Skeletal muscle cell (primary cell): Measurements from ENCODE around the gene MYF6.
"Not testable (repeated sequence)": the region's sequence is repeated elsewhere in the genome, so short reads cannot be mapped to it uniquely, and the experiment has no call there.

Experiments
- DNase-seq: peaks from one replicate; pipeline ENCODE4 v3.0.0-alpha.2; 2010; ENCODE audit warnings: low read depth
- H3K4me3 ChIP-seq: 2 replicates; pipeline ENCODE4 v1.5.1; 2011; ENCODE audit warnings: low read depth, mild to moderate bottlenecking, control low read depth, low read length, moderate library complexity

MYF6 gene

GRCh38 chr12:80707126-80707829 lies at the start of gene MYF6:
TSS of gene MYF6 (plus strand) at chr12:80707634. CDS start at chr12:80707720, 86 bp downstream.
- no peak for DNase-seq
- peak within 1 kb of the TSS; percentile 36 for H3K4me3 ChIP-seq

- H3K4me3 ChIP-seq: no peak overlapping the region
- DNase-seq: no peak
Measured at GRCh38 chr12:80659512-80660063, 47.8 kb upstream of the MYF6 start.

DNA sequence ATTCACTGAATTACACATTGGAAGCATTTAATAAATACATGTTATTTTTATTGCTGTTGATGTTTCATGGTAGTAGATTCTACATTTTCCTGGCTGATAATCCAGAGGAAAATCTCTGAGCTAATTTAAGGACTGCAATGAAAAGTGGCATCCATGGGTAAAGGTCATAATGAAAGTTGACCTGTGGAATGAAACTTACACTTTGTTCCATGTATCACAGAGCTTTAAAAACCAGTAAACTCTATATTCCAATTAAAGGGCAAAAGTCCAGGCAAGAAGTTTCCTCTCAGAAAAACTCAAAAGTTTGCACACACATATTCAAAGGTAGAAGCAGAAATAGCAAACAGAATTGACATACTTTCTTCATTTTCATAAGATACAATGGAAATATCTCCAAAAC lies 44.8 kb upstream of the MYF6 start:
- no peak overlapping the region for H3K4me3 ChIP-seq
- DNase-seq: no peak

DNA sequence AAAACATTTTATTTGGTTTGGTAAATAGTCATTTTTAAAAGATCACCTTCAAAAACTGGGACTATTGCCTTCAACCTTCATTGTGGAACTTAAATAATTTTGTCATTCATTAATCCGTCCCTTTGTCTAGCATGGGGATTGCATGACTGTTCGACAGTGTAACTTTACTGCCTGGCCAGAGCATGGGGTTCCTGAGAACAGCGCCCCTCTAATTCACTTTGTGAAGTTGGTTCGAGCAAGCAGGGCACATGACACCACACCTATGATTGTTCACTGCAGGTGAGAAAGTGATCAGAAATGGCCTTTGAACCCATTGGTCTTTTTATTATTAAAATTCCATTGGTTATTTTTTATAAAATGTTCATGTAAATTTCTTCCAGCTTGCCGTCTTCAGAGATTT lies 37.2 kb upstream of the MYF6 start:
- H3K4me3 ChIP-seq: no peak overlapping the region
- no peak for DNase-seq

GRCh38 chr12:80676042-80676636 lies 31.3 kb upstream of the MYF6 start:
- not testable (repeated sequence) for H3K4me3 ChIP-seq, DNase-seq

- no peak overlapping the region for H3K4me3 ChIP-seq
- no peak for DNase-seq
Measured at GRCh38 chr12:80676856-80677255, 30.6 kb upstream of the MYF6 start.

DNA sequence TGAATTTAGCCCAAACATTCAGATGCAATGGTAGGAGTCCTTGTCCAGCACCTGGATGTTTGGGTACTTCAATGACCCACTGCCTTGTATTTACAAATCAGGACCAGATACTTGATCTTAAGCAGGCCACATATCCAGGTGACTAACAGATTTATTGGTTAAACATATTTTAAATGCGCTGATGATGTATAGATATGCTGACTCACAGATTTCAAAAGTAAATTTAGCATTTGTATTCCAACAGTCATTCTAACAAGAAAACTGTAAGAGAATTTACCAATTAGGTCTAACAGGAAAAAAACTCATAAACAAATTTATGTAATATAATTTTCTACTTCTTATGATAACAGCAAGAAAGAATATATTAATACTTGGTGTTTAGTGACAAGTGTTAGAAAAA lies 29.4 kb upstream of the MYF6 start:
- no peak for DNase-seq
- no peak overlapping the region for H3K4me3 ChIP-seq

DNA sequence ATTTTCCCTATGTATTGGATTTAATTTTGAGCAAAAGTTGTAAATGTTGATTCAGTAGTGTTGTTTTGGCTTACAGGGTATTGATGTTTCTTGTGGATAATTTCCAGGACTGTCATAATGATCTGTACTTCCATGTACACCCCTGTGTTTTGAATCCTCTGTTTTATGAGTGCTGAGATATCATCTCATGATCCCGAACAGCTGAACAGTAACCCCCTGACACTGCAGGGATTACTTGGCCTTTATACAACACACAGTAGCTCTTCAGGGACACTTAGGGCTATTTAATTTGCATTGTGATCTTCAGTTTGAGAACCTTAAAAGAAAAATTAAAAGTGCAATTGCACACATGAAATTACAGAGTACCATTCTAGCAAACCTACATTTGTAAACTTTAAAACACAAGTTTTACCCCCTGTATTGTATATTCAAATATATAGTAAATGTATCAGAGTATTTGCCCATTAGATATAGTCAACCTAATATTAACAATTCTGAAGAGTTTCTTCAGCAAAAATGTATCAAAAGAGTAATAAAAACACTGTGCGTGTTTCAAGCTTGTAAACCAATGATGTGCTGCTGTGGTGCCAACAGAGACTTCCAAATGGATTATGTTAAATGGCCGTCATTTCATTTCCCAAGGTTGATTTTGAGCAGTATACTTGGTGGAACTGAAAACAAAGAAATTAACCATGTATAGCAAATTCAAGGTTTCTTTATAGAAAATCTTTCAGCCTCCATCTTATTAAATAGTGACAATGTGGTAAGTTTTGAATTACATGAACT lies 27.9 kb upstream of the MYF6 start:
- no peak for DNase-seq
- no peak overlapping the region for H3K4me3 ChIP-seq

GRCh38 chr12:80681287-80681686 lies 26.1 kb upstream of the MYF6 start:
- H3K4me3 ChIP-seq: no peak overlapping the region
- DNase-seq: no peak

DNA sequence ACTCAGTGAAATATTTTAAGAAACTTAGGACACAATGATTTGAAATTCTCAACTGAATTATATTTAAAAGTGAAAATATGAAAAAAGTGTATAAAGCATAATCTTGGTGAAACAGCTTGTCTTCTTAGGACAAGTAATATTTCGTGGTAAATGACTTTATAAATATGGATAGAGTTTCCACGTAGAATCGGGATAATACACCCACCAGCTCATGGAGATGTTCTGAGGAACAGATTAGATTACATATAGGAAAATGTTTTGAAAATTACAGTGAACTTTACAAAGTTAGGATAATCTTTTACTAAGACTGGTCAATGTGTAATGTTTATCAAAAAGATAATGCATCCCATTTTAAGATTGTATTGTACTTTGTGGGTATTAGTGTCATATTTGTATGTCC lies 25.6 kb upstream of the MYF6 start:
- DNase-seq: no peak
- no peak overlapping the region for H3K4me3 ChIP-seq

- H3K4me3 ChIP-seq: no peak overlapping the region
- DNase-seq: no peak
Measured at GRCh38 chr12:80684077-80684495, 23.3 kb upstream of the MYF6 start.

- H3K4me3 ChIP-seq: no peak overlapping the region
- DNase-seq: no peak
Measured at GRCh38 chr12:80690090-80690489, 17.3 kb upstream of the MYF6 start.

DNA sequence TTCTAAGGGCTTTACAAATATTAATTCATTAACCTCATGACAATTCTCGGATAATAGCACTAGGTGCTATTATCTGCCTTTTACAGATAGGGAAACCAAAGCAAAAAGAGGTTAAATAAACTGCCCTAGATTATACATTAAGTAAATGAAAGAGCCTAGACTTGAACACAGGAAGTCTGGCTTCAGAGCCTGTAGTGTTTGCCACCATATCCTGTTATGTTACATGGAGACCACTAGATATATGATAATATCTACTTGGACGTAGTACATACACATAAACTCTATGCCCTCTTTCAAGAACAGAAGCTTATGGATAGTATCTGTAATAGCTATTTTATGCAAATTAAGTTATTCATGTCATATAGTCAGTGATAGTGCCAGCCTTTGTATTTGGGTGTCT lies 16.9 kb upstream of the MYF6 start:
- no peak for DNase-seq
- H3K4me3 ChIP-seq: no peak overlapping the region

- no peak for DNase-seq
- H3K4me3 ChIP-seq: no peak overlapping the region
Measured at GRCh38 chr12:80692114-80692513, 15.3 kb upstream of the MYF6 start.

GRCh38 chr12:80697270-80697887 lies 10.1 kb upstream of the MYF6 start:
- DNase-seq: no peak
- H3K4me3 ChIP-seq: no peak overlapping the region

DNA sequence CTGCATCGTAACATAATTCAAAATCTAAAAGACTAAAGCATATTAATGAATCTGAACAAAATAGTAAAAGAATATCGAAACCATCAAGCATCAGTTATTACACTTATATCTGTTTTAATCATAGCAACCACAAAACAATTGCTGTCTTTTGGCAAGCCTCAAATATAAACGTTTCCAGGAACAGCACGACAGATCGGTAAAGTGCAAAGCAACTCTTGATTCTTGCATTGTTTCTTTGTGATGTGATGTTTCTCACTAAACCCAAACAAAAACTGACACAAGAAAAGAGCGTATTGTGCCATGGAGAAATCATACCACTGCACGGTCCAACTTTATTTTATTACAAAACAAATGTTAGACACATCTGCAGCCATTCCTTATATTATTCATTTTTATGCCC lies 9.2 kb upstream of the MYF6 start:
- H3K4me3 ChIP-seq: no peak overlapping the region
- DNase-seq: no peak

DNA sequence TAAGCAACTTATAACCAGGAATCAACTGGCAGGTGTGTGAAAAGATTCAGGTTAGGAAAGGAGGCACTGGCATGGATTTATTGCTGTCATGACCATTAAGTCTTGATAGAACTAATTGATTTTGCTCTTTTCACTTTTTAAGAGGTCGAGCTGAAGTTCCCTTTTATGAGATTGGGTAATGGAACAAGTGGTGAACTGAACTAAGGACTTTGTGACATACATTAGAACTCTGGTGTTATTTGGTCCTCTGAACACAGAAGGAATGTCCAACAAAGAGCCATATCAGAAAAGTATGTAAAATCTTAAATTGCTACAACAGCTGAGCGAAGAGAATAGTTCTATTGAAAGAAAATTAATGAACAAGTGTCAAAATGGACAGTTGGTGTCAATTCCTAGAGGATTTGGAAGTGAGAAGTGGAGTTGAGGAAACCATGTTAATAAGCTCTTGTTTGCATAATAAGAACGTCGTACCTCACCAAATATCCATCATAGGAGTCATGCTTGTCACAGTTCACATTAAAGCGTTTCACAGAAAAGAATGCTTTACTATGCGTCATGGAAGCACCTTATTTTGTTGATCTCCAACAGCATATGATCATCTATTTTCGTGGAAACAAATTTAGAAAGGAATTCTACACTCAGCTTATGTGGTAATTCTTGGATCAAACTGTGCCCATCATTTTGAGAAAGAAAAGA lies 8.4 kb upstream of the MYF6 start:
- no peak for DNase-seq
- H3K4me3 ChIP-seq: no peak overlapping the region

DNA sequence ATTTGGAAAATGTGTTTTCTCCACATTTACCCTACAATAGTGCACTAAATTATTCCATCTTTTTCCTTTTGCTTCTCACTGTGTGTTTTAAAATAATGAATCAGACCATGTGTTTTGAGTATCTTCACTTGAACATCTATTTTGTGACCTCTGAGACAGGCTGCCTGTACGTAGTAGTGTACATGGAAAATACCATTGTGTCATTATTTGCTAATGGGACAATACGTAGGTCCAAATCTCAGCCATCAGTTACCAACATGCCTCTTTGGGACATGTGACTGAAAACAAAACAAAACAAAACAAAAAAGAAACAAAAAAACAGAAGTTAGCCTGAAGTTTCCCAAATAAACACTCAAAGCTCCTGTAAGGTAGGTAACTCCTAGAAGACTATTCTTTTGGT lies 7.1 kb upstream of the MYF6 start:
- no peak overlapping the region for H3K4me3 ChIP-seq
- no peak for DNase-seq

DNA sequence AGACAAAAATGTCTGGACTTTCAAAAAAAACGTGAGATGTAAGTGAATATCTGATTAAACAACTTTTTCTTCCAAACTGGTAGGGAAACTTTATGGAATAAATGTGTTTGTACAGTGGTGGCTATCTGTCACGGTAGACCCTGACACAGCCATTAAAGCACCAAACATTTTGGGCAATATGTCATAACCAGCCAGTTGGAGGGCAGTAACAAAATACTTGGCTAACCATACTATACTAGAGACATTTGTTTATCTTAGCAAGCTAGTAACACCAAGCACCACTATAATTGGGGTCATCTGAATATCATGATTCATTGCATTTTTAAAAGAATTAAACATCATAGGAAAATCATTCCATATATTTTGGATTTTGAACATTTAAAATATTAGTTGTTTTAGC lies 6.0 kb upstream of the MYF6 start:
- no peak overlapping the region for H3K4me3 ChIP-seq
- DNase-seq: no peak
